GM18505 (cell line): ENCODE results near the gene PTGDR.

Experiments
- ATAC-seq: cut with Tn5 transposase; IDR thresholded peaks from one replicate; pipeline ENCODE4 v1.9.1; 2021; ENCODE audit not compliant: unreplicated experiment
- POLR2A ChIP-seq: IDR thresholded peaks from 4 replicates; pipeline ENCODE4 v1.6.1; 2011; ENCODE audit warnings: borderline replicate concordance; ENCODE audit not compliant: insufficient read depth, insufficient read length; ENCODE audit errors: extremely low read depth

Gene PTGDR

GRCh38 chr14:52307376-52307775 lies 39.9 kb downstream of the PTGDR start:
- ATAC-seq = no peak

GRCh38 chr14:52307905-52308304 lies 40.4 kb downstream of the PTGDR start:
- TF ChIP-seq POLR2A = no peak
- no peak for ATAC-seq

More at GRCh38 chr14:52307376-52307775, 39.9 kb downstream of the PTGDR start:
- no peak for TF ChIP-seq POLR2A

- no peak for TF ChIP-seq POLR2A
- ATAC-seq = no peak
Observed at GRCh38 chr14:52310541-52310940, 43.0 kb downstream of the PTGDR start.

GRCh38 chr14:52312931-52313355 lies 45.4 kb downstream of the PTGDR start:
- TF ChIP-seq POLR2A = no peak

DNA sequence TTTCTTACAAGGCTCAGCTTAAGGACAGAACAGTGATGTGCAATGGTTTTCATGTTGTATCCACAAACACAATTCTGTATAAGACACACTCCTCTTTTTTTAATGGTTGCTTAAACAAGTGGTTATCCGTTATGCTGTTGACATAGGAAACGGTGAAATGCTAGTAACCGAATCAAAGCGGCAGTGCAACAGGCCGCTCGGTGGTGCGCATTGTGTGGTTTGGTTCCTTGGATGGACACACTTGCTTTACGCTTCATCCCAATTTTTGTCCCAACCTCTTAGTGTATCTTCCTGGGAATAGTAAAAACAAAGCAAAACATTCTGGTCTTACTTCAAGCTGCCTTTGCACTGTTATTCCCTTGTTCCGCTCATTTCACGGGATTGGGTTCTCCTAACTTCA lies 46.0 kb downstream of the PTGDR start:
- no peak for TF ChIP-seq POLR2A
- ATAC-seq = no peak

More at GRCh38 chr14:52312931-52313355, 45.4 kb downstream of the PTGDR start:
- no peak for ATAC-seq

- TF ChIP-seq POLR2A = no peak
- ATAC-seq = no peak
Observed at GRCh38 chr14:52313903-52314594, 46.6 kb downstream of the PTGDR start, which contains the start of gene PTGER2. PTGER2 (plus strand) TSS chr14:52314312; CDS start chr14:52314549, 237 bp downstream.

DNA sequence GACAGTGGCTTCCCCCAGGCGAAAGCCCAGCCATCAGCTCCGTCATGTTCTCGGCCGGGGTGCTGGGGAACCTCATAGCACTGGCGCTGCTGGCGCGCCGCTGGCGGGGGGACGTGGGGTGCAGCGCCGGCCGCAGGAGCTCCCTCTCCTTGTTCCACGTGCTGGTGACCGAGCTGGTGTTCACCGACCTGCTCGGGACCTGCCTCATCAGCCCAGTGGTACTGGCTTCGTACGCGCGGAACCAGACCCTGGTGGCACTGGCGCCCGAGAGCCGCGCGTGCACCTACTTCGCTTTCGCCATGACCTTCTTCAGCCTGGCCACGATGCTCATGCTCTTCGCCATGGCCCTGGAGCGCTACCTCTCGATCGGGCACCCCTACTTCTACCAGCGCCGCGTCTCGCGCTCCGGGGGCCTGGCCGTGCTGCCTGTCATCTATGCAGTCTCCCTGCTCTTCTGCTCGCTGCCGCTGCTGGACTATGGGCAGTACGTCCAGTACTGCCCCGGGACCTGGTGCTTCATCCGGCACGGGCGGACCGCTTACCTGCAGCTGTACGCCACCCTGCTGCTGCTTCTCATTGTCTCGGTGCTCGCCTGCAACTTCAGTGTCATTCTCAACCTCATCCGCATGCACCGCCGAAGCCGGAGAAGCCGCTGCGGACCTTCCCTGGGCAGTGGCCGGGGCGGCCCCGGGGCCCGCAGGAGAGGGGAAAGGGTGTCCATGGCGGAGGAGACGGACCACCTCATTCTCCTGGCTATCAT lies 47.3 kb downstream of the PTGDR start:
- ATAC-seq = no peak
- no peak for TF ChIP-seq POLR2A

DNA sequence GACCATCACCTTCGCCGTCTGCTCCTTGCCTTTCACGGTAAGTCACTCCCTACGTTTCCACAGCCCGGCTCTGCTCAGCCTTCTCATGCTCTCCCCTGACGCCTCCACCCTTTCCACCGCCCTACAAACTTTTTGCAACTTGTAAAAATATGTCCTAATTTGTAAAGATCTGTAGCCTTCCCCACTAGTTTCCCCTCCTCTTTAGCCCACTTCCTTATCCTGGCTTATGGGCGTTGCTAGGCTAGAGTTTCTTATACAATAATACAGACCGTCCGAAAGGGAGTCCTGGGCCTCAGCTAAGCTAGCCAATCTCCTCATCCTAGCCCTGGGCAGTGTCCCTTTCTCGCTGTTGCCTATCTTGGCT lies 47.8 kb downstream of the PTGDR start:
- ATAC-seq = no peak
- TF ChIP-seq POLR2A = no peak

DNA sequence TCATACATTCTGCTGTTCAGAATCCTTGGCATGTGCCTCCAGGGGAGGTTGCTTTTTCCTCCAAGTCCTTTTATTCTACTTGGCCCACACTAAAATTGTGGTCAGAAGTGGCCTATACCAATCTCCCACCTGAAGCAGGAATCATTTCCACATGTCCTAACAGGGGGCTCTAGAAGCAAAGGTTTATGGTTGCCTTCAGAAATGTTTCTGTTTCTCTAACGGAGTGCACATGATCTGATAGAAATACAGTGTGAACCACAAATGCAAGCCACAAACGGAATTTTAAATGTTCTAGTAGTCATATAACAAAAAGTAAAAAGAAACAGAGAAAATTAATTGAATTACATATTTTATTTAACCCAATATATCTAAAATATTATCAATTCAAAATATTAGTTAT lies 50.6 kb downstream of the PTGDR start:
- no peak for ATAC-seq
- TF ChIP-seq POLR2A = no peak

GRCh38 chr14:52318826-52319645 lies 51.5 kb downstream of the PTGDR start:
- no peak for ATAC-seq
- no peak for TF ChIP-seq POLR2A

DNA sequence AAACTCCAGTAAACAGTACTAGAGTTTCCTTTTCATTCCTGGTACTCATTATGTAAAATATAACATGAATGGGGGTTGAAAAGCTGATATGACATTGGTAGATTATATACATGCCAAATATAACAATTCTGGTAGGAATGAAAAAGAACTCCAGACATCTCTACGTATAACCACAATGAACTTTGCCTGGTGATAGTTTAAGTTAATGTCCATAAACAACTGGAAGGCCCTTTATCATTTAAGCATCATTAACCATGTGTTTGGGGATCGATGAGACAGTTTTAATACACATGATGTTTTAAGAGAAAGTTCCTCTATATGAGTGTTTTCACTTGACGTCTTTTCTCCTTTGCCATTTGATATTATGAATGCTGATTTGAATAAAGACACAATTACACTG lies 52.4 kb downstream of the PTGDR start:
- TF ChIP-seq POLR2A = no peak
- ATAC-seq = no peak

GRCh38 chr14:52325126-52325525 lies 57.6 kb downstream of the PTGDR start:
- peak; percentile 97 for ATAC-seq
- no peak for TF ChIP-seq POLR2A

- ATAC-seq = no peak
- TF ChIP-seq POLR2A = no peak
Observed at GRCh38 chr14:52325630-52326029, 58.1 kb downstream of the PTGDR start.
